ENCODE results near the gene DCP2.

Gene DCP2

GRCh38 chr5:113062869-113063508, 86.4 kb downstream of the DCP2 start:
- no peak for TF ChIP-seq CTCF (conservative IDR thresholded peaks at IDR 0.05; ENCODE audit: low read depth, low read length)
- no peak for DNase-seq (ENCODE audit: low read depth)
- H3K4me3 ChIP-seq (ENCODE audit: low read depth, low read length) = no peak overlapping the region

GRCh38 chr5:113063927-113064326, 87.3 kb downstream of the DCP2 start:
- no peak for DNase-seq (ENCODE audit: low read depth)
- no peak overlapping the region for H3K4me3 ChIP-seq (ENCODE audit: low read depth, low read length)
- no peak for TF ChIP-seq CTCF (conservative IDR thresholded peaks at IDR 0.05; ENCODE audit: low read depth, low read length)

GRCh38 chr5:113064806-113065205, 88.2 kb downstream of the DCP2 start:
- no peak for TF ChIP-seq CTCF (conservative IDR thresholded peaks at IDR 0.05; ENCODE audit: low read depth, low read length)
- H3K4me3 ChIP-seq (ENCODE audit: low read depth, low read length) = no peak overlapping the region
- DNase-seq (ENCODE audit: low read depth) = no peak

GRCh38 chr5:113065626-113066025, 89.0 kb downstream of the DCP2 start:
- no peak overlapping the region for H3K4me3 ChIP-seq (ENCODE audit: low read depth, low read length)
- no peak for TF ChIP-seq CTCF (conservative IDR thresholded peaks at IDR 0.05; ENCODE audit: low read depth, low read length)
- DNase-seq (ENCODE audit: low read depth) = no peak

- peak; percentile 60 for DNase-seq (ENCODE audit: low read depth)
- no peak overlapping the region for H3K4me3 ChIP-seq (ENCODE audit: low read depth, low read length)
- TF ChIP-seq CTCF (conservative IDR thresholded peaks at IDR 0.05; ENCODE audit: low read depth, low read length) = no peak
Measured at GRCh38 chr5:113067635-113068344, 91.2 kb downstream of the DCP2 start.

- no peak overlapping the region for H3K4me3 ChIP-seq (ENCODE audit: low read depth, low read length)
- DNase-seq (ENCODE audit: low read depth) = no peak
- TF ChIP-seq CTCF (conservative IDR thresholded peaks at IDR 0.05; ENCODE audit: low read depth, low read length) = no peak
Measured at GRCh38 chr5:113068559-113068958, 92.0 kb downstream of the DCP2 start.

All from choroid plexus epithelial cell (primary cell).